ENCODE data around the gene GALNT10. TPM values are rescaled to one million over a fixed set of nuclear protein-coding genes. Genes with fewer than 3 reads are reported as not detected.

GALNT10 gene
- total RNA-seq, 1 donor from 2014 or later, result 96.1 TPM

GRCh38 chr5:154466147-154466546 is 275.6 kb downstream of the GALNT10 start:
- H3K4me1 Mint-ChIP-seq (ENCODE audit: low read depth, unreplicated experiment), result no peaks in the 10 kb centered on the region
- H3K36me3 Mint-ChIP-seq (ENCODE audit: low read depth, unreplicated experiment), result peaks cover 2% of the 10 kb centered on the region
- Histone ChIP-seq H3K9ac (ENCODE audit: low read length) (no peak overlapping the region), H3K27ac (ENCODE audit: low read depth, low read length) (no peak overlapping the region), H3K4me1 (ENCODE audit: insufficient read depth, low read length) (no peaks in the 10 kb centered on the region), H3K9me3 (ENCODE audit: insufficient read depth, low read depth, low read length) (no peaks in the 10 kb centered on the region), H3K36me3 (ENCODE audit: insufficient read depth, low read length) (no peaks in the 10 kb centered on the region), H3K79me2 (ENCODE audit: insufficient read depth, low read length) (no peaks in the 10 kb centered on the region), H2AFZ (ENCODE audit: low read depth, low read length) (no peak overlapping the region), H3K27me3 (ENCODE audit: insufficient read depth, low read length) (peaks cover 29% of the 10 kb centered on the region), H4K20me1 (ENCODE audit: insufficient read depth, low read length) (no peaks in the 10 kb centered on the region), H3K4me3 (ENCODE audit: insufficient read depth, low read depth, low read length) (no peak overlapping the region), H3K4me2 (ENCODE audit: low read length) (no peak overlapping the region)
- no peaks in the 10 kb centered on the region for H3K9me3 Mint-ChIP-seq (ENCODE audit: unreplicated experiment)
- H3K4me3 Mint-ChIP-seq (ENCODE audit: unreplicated experiment), result no peak overlapping the region
- DNase-seq (ENCODE audit: low read depth) (no peak), FAIRE-seq (no peak)
- H3K27me3 Mint-ChIP-seq (ENCODE audit: low read depth, unreplicated experiment), result peaks cover 54% of the 10 kb centered on the region
- TF ChIP-seq CTCF (IDR thresholded peaks at IDR 0.05; ENCODE audit: insufficient read depth, low read depth, low read length) (no peak), EZH2 (IDR thresholded peaks at IDR 0.05; ENCODE audit: insufficient read depth, low read length) (no peak)
- H3K27ac Mint-ChIP-seq (ENCODE audit: unreplicated experiment), result no peak overlapping the region

- Mint-ChIP-seq H3K36me3 (ENCODE audit: low read depth, unreplicated experiment) (peaks cover 2% of the 10 kb centered on the region), H3K27ac (ENCODE audit: unreplicated experiment) (no peak overlapping the region), H3K9me3 (ENCODE audit: unreplicated experiment) (no peaks in the 10 kb centered on the region), H3K4me1 (ENCODE audit: low read depth, unreplicated experiment) (no peaks in the 10 kb centered on the region), H3K4me3 (ENCODE audit: unreplicated experiment) (no peak overlapping the region), H3K27me3 (ENCODE audit: low read depth, unreplicated experiment) (peaks cover 60% of the 10 kb centered on the region)
- H2AFZ ChIP-seq (ENCODE audit: low read depth, low read length), result no peak overlapping the region
- DNase-seq (ENCODE audit: low read depth) (peak; percentile 25), FAIRE-seq (no peak)
- no peaks in the 10 kb centered on the region for H4K20me1 ChIP-seq (ENCODE audit: insufficient read depth, low read length)
- H3K4me2 ChIP-seq (ENCODE audit: low read length), result no peak overlapping the region
- no peak overlapping the region for H3K9ac ChIP-seq (ENCODE audit: low read length)
- H3K27me3 ChIP-seq (ENCODE audit: insufficient read depth, low read length), result peaks cover 34% of the 10 kb centered on the region
- H3K9me3 ChIP-seq (ENCODE audit: insufficient read depth, low read depth, low read length), result no peaks in the 10 kb centered on the region
- no peak overlapping the region for H3K4me3 ChIP-seq (ENCODE audit: insufficient read depth, low read depth, low read length)
- H3K4me1 ChIP-seq (ENCODE audit: insufficient read depth, low read length), result no peaks in the 10 kb centered on the region
- H3K36me3 ChIP-seq (ENCODE audit: insufficient read depth, low read length), result no peaks in the 10 kb centered on the region
- TF ChIP-seq CTCF (IDR thresholded peaks at IDR 0.05; ENCODE audit: insufficient read depth, low read depth, low read length) (no peak), EZH2 (IDR thresholded peaks at IDR 0.05; ENCODE audit: insufficient read depth, low read length) (no peak)
- H3K27ac ChIP-seq (ENCODE audit: low read depth, low read length), result no peak overlapping the region
- H3K79me2 ChIP-seq (ENCODE audit: insufficient read depth, low read length), result no peaks in the 10 kb centered on the region
Observed at GRCh38 chr5:154466671-154467070, 276.1 kb downstream of the GALNT10 start.

GRCh38 chr5:154467655-154468354 is 277.3 kb downstream of the GALNT10 start:
- no peak overlapping the region for H2AFZ ChIP-seq (ENCODE audit: low read depth, low read length)

More at GRCh38 chr5:154467655-154468354, 277.3 kb downstream of the GALNT10 start:
- H3K9me3 ChIP-seq (ENCODE audit: insufficient read depth, low read depth, low read length), result no peaks in the 10 kb centered on the region
- H3K9ac ChIP-seq (ENCODE audit: low read length), result no peak overlapping the region
- no peaks in the 10 kb centered on the region for H3K36me3 ChIP-seq (ENCODE audit: insufficient read depth, low read length)
- H3K27ac ChIP-seq (ENCODE audit: low read depth, low read length), result no peak overlapping the region
- DNase-seq (ENCODE audit: low read depth) (no peak), FAIRE-seq (no peak)
- no peaks in the 10 kb centered on the region for H3K79me2 ChIP-seq (ENCODE audit: insufficient read depth, low read length)
- H3K36me3 Mint-ChIP-seq (ENCODE audit: low read depth, unreplicated experiment), result no peaks in the 10 kb centered on the region
- no peak overlapping the region for H3K4me2 ChIP-seq (ENCODE audit: low read length)
- no peaks in the 10 kb centered on the region for H3K4me1 ChIP-seq (ENCODE audit: insufficient read depth, low read length)
- H3K4me3 Mint-ChIP-seq (ENCODE audit: unreplicated experiment), result peak overlapping the region; percentile 35
- peaks cover 2% of the 10 kb centered on the region for H3K4me1 Mint-ChIP-seq (ENCODE audit: low read depth, unreplicated experiment)
- H3K27me3 Mint-ChIP-seq (ENCODE audit: low read depth, unreplicated experiment), result peaks cover 71% of the 10 kb centered on the region
- no peaks in the 10 kb centered on the region for H3K9me3 Mint-ChIP-seq (ENCODE audit: unreplicated experiment)
- H3K27ac Mint-ChIP-seq (ENCODE audit: unreplicated experiment), result no peak overlapping the region
- peaks cover 46% of the 10 kb centered on the region for H3K27me3 ChIP-seq (ENCODE audit: insufficient read depth, low read length)
- no peak overlapping the region for H3K4me3 ChIP-seq (ENCODE audit: insufficient read depth, low read depth, low read length)
- H4K20me1 ChIP-seq (ENCODE audit: insufficient read depth, low read length), result no peaks in the 10 kb centered on the region
- TF ChIP-seq EZH2 (IDR thresholded peaks at IDR 0.05; ENCODE audit: insufficient read depth, low read length) (no peak), CTCF (IDR thresholded peaks at IDR 0.05; ENCODE audit: insufficient read depth, low read depth, low read length) (peak; percentile 74)
